ENCODE measurements around the gene PRDX6.

Gene PRDX6, protein sequence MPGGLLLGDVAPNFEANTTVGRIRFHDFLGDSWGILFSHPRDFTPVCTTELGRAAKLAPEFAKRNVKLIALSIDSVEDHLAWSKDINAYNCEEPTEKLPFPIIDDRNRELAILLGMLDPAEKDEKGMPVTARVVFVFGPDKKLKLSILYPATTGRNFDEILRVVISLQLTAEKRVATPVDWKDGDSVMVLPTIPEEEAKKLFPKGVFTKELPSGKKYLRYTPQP

DNA sequence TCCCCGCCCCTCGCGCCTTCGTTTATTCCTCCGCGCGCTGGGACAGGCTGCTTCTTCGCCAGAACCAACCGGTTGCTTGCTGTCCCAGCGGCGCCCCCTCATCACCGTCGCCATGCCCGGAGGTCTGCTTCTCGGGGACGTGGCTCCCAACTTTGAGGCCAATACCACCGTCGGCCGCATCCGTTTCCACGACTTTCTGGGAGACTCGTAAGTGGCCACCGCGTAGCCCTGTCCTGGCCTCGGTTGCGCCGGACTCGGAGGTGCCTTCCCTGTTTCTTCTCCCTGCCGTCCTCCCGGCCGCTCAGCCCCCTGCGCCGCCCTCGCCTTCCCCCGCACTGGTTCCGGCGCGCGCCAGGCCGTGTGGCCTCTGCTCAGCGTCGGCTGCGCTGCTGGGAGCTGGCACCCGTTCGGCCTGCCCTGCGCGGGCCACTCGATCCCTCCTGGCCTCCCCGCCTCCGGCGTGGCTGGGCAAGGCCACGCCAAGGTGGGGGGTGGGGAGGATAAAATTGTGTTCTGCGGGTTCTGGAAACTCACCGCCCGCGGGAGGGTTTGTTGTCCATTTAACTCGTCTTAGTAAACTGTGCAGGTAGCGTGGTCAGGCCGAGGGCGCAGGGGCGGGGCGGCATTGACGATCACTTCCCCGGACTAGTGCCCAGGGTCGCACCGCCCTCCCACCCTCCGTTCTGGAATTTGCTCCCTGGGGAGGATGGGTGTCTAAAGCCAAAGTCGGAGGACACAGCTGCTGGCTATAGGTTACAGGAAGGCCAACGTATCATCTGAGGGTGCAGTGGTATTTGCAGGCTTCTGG is at the start of gene PRDX6:
Gene PRDX6 (plus strand): TSS at position 50 of the 808 bp plus-strand sequence. CDS start 63 bp downstream, at position 113.
- Histone ChIP-seq H3K9ac (ENCODE audit: low read depth, low read length) (peak within 1 kb of the TSS; percentile 96), H3K27me3 (ENCODE audit: control insufficient read depth, insufficient read depth, low read length) (no peaks in the 10 kb centered on the region), H3K4me3 (ENCODE audit: low read depth, low read length) (peak within 1 kb of the TSS; percentile 91), H3K9me3 (ENCODE audit: control insufficient read depth, insufficient read depth, low read length) (no peaks in the 10 kb centered on the region), H3K36me3 (ENCODE audit: control insufficient read depth, insufficient read depth, low read length) (peaks cover 29% of the 10 kb centered on the region), H3K4me1 (ENCODE audit: control insufficient read depth, insufficient read depth, low read length) (peaks cover 16% of the 10 kb centered on the region)

- Histone ChIP-seq H3K9ac (ENCODE audit: low read depth, low read length) (peak overlapping the region; percentile 42), H3K36me3 (ENCODE audit: control insufficient read depth, insufficient read depth, low read length) (no peaks in the 10 kb centered on the region), H3K4me3 (ENCODE audit: low read depth, low read length) (peak overlapping the region; percentile 13), H3K9me3 (ENCODE audit: control insufficient read depth, insufficient read depth, low read length) (no peaks in the 10 kb centered on the region), H3K27me3 (ENCODE audit: control insufficient read depth, insufficient read depth, low read length) (no peaks in the 10 kb centered on the region), H3K4me1 (ENCODE audit: control insufficient read depth, insufficient read depth, low read length) (peaks cover 24% of the 10 kb centered on the region)
Measured at GRCh38 chr1:173429471-173430402, 47.4 kb upstream of the PRDX6 start.

- H3K4me3 ChIP-seq (ENCODE audit: low read depth, low read length): peak overlapping the region; percentile 16
- H3K4me1 ChIP-seq (ENCODE audit: control insufficient read depth, insufficient read depth, low read length): peaks cover 24% of the 10 kb centered on the region
- H3K9me3 ChIP-seq (ENCODE audit: control insufficient read depth, insufficient read depth, low read length): no peaks in the 10 kb centered on the region
- H3K27me3 ChIP-seq (ENCODE audit: control insufficient read depth, insufficient read depth, low read length): no peaks in the 10 kb centered on the region
- no peaks in the 10 kb centered on the region for H3K36me3 ChIP-seq (ENCODE audit: control insufficient read depth, insufficient read depth, low read length)
- H3K9ac ChIP-seq (ENCODE audit: low read depth, low read length): no peak overlapping the region
Measured at GRCh38 chr1:173430677-173431303, 46.3 kb upstream of the PRDX6 start.

GRCh38 chr1:173431304-173432045 is 45.7 kb upstream of the PRDX6 start:
- no peaks in the 10 kb centered on the region for H3K27me3 ChIP-seq (ENCODE audit: control insufficient read depth, insufficient read depth, low read length)
- H3K4me3 ChIP-seq (ENCODE audit: low read depth, low read length): peak overlapping the region; percentile 16
- no peaks in the 10 kb centered on the region for H3K9me3 ChIP-seq (ENCODE audit: control insufficient read depth, insufficient read depth, low read length)
- H3K4me1 ChIP-seq (ENCODE audit: control insufficient read depth, insufficient read depth, low read length): peaks cover 24% of the 10 kb centered on the region
- H3K36me3 ChIP-seq (ENCODE audit: control insufficient read depth, insufficient read depth, low read length): no peaks in the 10 kb centered on the region
- no peak overlapping the region for H3K9ac ChIP-seq (ENCODE audit: low read depth, low read length)

GRCh38 chr1:173432331-173432730 is 44.8 kb upstream of the PRDX6 start:
- Histone ChIP-seq H3K9me3 (ENCODE audit: control insufficient read depth, insufficient read depth, low read length) (no peaks in the 10 kb centered on the region), H3K9ac (ENCODE audit: low read depth, low read length) (no peak overlapping the region)

GRCh38 chr1:173433751-173434326 is 43.3 kb upstream of the PRDX6 start:
- Histone ChIP-seq H3K36me3 (ENCODE audit: control insufficient read depth, insufficient read depth, low read length) (no peaks in the 10 kb centered on the region), H3K4me1 (ENCODE audit: control insufficient read depth, insufficient read depth, low read length) (peaks cover 22% of the 10 kb centered on the region), H3K27me3 (ENCODE audit: control insufficient read depth, insufficient read depth, low read length) (no peaks in the 10 kb centered on the region), H3K4me3 (ENCODE audit: low read depth, low read length) (no peak overlapping the region), H3K9ac (ENCODE audit: low read depth, low read length) (no peak overlapping the region), H3K9me3 (ENCODE audit: control insufficient read depth, insufficient read depth, low read length) (no peaks in the 10 kb centered on the region)

More at GRCh38 chr1:173432331-173432730, 44.8 kb upstream of the PRDX6 start:
- Histone ChIP-seq H3K4me3 (ENCODE audit: low read depth, low read length) (no peak overlapping the region), H3K27me3 (ENCODE audit: control insufficient read depth, insufficient read depth, low read length) (no peaks in the 10 kb centered on the region), H3K36me3 (ENCODE audit: control insufficient read depth, insufficient read depth, low read length) (no peaks in the 10 kb centered on the region), H3K4me1 (ENCODE audit: control insufficient read depth, insufficient read depth, low read length) (peaks cover 23% of the 10 kb centered on the region)

GRCh38 chr1:173436841-173437428 is 40.2 kb upstream of the PRDX6 start:
- no peaks in the 10 kb centered on the region for H3K36me3 ChIP-seq (ENCODE audit: control insufficient read depth, insufficient read depth, low read length)
- H3K4me1 ChIP-seq (ENCODE audit: control insufficient read depth, insufficient read depth, low read length): peaks cover 4% of the 10 kb centered on the region
- H3K27me3 ChIP-seq (ENCODE audit: control insufficient read depth, insufficient read depth, low read length): no peaks in the 10 kb centered on the region
- no peak overlapping the region for H3K4me3 ChIP-seq (ENCODE audit: low read depth, low read length)
- H3K9me3 ChIP-seq (ENCODE audit: control insufficient read depth, insufficient read depth, low read length): no peaks in the 10 kb centered on the region
- no peak overlapping the region for H3K9ac ChIP-seq (ENCODE audit: low read depth, low read length)

- H3K27me3 ChIP-seq (ENCODE audit: control insufficient read depth, insufficient read depth, low read length): no peaks in the 10 kb centered on the region
- H3K36me3 ChIP-seq (ENCODE audit: control insufficient read depth, insufficient read depth, low read length): no peaks in the 10 kb centered on the region
- H3K9me3 ChIP-seq (ENCODE audit: control insufficient read depth, insufficient read depth, low read length): no peaks in the 10 kb centered on the region
- peaks cover 6% of the 10 kb centered on the region for H3K4me1 ChIP-seq (ENCODE audit: control insufficient read depth, insufficient read depth, low read length)
- H3K9ac ChIP-seq (ENCODE audit: low read depth, low read length): no peak overlapping the region
- no peak overlapping the region for H3K4me3 ChIP-seq (ENCODE audit: low read depth, low read length)
Measured at GRCh38 chr1:173438675-173439074, 38.5 kb upstream of the PRDX6 start.

GRCh38 chr1:173440430-173440829 is 36.7 kb upstream of the PRDX6 start:
- no peaks in the 10 kb centered on the region for H3K36me3 ChIP-seq (ENCODE audit: control insufficient read depth, insufficient read depth, low read length)
- H3K27me3 ChIP-seq (ENCODE audit: control insufficient read depth, insufficient read depth, low read length): no peaks in the 10 kb centered on the region
- no peak overlapping the region for H3K9ac ChIP-seq (ENCODE audit: low read depth, low read length)
- H3K4me1 ChIP-seq (ENCODE audit: control insufficient read depth, insufficient read depth, low read length): peaks cover 18% of the 10 kb centered on the region
- H3K9me3 ChIP-seq (ENCODE audit: control insufficient read depth, insufficient read depth, low read length): no peaks in the 10 kb centered on the region
- no peak overlapping the region for H3K4me3 ChIP-seq (ENCODE audit: low read depth, low read length)

- Histone ChIP-seq H3K9ac (ENCODE audit: low read depth, low read length) (no peak overlapping the region), H3K4me3 (ENCODE audit: low read depth, low read length) (no peak overlapping the region), H3K27me3 (ENCODE audit: control insufficient read depth, insufficient read depth, low read length) (no peaks in the 10 kb centered on the region), H3K9me3 (ENCODE audit: control insufficient read depth, insufficient read depth, low read length) (no peaks in the 10 kb centered on the region), H3K36me3 (ENCODE audit: control insufficient read depth, insufficient read depth, low read length) (no peaks in the 10 kb centered on the region), H3K4me1 (ENCODE audit: control insufficient read depth, insufficient read depth, low read length) (peaks cover 20% of the 10 kb centered on the region)
Measured at GRCh38 chr1:173444757-173445156, 32.4 kb upstream of the PRDX6 start.
